ELR (cell line): Measurements from ENCODE around the gene IQCK.

Source experiments
- DNase-seq: peaks from one replicate; pipeline ENCODE4 v3.0.0-alpha.2; 2015; ENCODE audit warnings: low read depth

IQCK gene

DNA sequence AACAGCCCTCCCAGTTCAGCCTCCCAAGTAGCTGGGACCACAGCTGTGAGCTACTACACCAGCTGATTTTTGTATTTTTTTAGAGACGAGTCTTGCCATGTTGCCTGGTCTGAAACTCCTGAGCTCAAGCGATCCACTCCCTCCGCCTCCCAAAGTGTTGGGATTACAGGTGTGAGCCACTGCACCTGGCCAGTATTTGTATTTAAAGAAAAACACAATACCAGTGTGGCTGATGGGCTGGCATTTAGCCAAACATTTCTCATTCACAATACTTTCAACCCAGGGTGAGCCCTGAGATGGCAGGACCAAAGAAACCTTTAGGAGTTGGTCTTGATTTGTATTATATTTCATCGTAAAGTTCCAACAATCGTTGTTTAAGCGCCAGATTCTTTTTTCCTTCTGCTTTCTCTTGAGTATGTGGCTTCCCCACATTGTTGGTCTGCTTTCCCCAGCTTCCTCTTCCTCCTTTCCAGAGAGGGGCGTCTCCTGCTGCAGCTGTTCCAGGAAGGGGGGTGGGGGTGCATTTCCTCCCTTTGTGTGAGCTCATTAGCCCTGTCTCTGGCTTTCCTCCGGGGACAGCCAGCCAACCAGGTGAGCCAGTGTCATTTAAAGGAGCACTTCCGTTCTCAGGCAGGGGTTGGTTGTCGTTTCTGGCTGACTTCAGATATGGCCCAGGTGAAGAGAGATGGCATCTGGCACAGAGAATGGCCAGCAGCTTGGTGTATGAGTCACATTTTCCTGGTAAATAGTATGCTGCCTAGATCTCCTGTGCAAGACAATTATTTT lies 86.7 kb downstream of the IQCK start:
- no peak for DNase-seq

- DNase-seq: peak; percentile 36
Measured at GRCh38 chr16:19805459-19806162, 87.5 kb downstream of the IQCK start.

- DNase-seq: no peak
Measured at GRCh38 chr16:19808061-19808641, 90.1 kb downstream of the IQCK start.

DNA sequence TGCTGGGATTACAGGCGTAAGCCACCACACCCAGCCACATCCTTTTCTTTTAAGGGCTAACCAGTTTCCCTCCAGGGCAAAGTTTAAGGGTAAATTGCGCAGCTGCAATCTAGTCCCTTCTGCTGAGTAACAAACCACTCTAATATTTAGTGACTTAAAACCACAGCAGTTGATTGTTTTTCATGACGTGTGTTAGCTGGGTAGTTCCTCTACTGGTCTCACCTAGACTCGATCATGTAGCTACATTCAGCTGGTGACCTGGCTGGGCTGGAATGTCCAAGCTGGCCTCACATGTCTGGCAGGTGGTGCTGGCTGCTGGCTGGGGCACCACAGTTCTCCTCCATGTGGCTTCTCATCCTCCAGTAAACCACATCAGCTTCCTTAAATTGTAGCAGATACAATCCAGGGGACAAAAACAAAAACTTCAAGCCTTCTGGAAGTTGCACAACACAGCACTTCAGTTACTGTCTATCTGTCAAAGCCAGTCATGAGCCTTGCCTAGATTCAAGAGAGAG lies 91.1 kb downstream of the IQCK start:
- DNase-seq: peak; percentile 42

GRCh38 chr16:19809693-19810092 lies 91.6 kb downstream of the IQCK start:
- no peak for DNase-seq

- DNase-seq: peak; percentile 86
Measured at GRCh38 chr16:19810817-19811731, 93.0 kb downstream of the IQCK start.

DNA sequence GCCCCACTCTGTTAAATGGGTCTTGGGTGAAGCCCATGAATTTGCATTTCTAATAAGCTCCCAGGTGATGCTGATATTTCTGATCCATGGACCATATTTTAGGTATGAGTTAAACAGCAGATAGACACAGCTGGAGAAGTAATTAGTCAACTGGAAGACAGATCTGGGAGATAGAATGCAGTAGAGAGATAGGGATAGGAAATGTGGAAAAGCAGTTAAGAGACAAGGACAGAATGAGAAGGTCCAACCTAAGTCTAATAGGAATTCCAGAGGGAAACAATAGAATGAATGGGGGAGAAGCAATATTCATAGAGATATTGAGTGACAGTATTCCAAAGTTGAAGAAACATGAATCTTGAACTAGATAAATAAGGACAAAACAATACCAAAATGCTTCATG lies 94.9 kb downstream of the IQCK start:
- DNase-seq: no peak

GRCh38 chr16:19815418-19815817 lies 97.3 kb downstream of the IQCK start:
- no peak for DNase-seq

DNA sequence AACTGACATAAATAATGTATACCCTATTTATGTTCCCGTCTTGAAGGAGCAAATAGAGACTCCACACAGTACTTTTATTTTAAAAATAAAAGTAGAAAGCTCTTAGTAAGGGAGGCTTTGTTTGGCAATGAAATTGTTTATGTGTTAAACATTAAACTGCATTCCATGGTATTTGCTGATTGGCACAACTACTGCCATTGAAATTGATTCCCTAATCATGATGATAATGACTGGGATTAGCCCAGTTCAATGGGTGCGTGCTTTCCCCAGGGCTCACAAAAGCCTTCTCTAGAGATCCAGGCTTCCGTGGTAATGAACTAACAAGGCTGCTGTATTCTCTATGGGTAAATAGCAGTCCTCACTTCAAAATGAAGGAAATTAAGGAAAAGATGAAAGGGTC lies 99.1 kb downstream of the IQCK start:
- DNase-seq: no peak

GRCh38 chr16:19817875-19818274 lies 99.8 kb downstream of the IQCK start:
- DNase-seq: no peak

GRCh38 chr16:19822533-19822932 lies 104.5 kb downstream of the IQCK start:
- no peak for DNase-seq

DNA sequence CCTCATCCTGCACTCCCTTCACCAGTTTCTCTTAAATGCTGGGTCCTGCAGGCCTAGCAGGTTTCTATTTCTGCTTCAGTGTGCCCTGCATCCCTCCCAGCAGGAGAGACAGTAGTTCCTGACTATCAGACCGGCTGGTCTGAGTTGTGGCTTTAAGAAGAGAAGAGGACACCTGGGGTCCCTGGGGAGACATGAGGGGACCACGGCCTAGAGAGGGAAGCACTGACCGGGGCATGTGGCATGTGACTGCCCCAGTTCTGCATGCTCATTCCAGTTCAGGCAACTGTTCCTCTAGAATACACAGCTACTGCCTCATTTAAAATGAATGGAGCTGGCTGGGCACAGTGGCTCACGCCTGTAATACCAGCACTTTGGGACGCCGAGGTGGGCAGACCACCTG lies 105.3 kb downstream of the IQCK start:
- DNase-seq: no peak

GRCh38 chr16:19824216-19824615 lies 106.1 kb downstream of the IQCK start:
- DNase-seq: no peak

- no peak for DNase-seq
Measured at GRCh38 chr16:19829844-19830692, 112.0 kb downstream of the IQCK start.

GRCh38 chr16:19830902-19831560 lies 113.0 kb downstream of the IQCK start:
- DNase-seq: no peak

DNA sequence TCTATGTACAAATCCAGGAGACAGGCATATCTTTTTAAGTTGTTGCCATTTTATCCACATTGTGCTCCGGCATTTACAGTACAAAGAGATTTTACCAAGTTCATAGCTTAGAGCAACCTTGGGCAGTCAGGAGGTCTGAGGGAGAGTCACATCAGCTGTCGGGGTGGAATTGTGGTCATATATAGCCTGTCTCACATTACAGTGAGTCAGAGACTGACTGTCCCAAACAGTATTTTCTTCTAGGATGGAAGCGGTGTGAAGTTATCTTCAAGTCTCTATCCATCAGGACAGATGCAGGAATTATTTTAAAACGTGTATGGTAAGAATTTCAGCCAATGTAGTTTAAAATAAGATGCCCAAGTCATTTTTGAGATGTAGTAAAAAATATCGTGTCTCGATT lies 113.6 kb downstream of the IQCK start:
- peak; percentile 82 for DNase-seq

GRCh38 chr16:19833176-19833575 lies 115.1 kb downstream of the IQCK start:
- peak; percentile 12 for DNase-seq

GRCh38 chr16:19833581-19833980 lies 115.5 kb downstream of the IQCK start:
- no peak for DNase-seq

GRCh38 chr16:19835196-19835595 lies 117.1 kb downstream of the IQCK start:
- DNase-seq: no peak

GRCh38 chr16:19835968-19836421 lies 117.9 kb downstream of the IQCK start:
- DNase-seq: no peak
